ENCODE data around the gene B4GAT1. TPM values are rescaled to one million over a fixed set of nuclear protein-coding genes. Genes with fewer than 3 reads are reported as not detected.
A peak's percentile ranks its signal among the peaks of the same experiment; 100 is the strongest.

The B4GAT1 gene
- total RNA-seq, 1 experiment from 2014 or later: 6.7 TPM

GRCh38 chr11:66365166-66365565 lies 17.7 kb upstream of the B4GAT1 start:
- intact Hi-C loops (cut with micrococcal nuclease): no loop called here
- Mint-ChIP-seq H3K27me3 (ENCODE audit: insufficient read depth, unreplicated experiment) (no peaks in the 10 kb centered on the region), H3K9me3 (ENCODE audit: unreplicated experiment) (no peaks in the 10 kb centered on the region), H3K4me1 (ENCODE audit: insufficient read depth, unreplicated experiment) (peaks cover 6% of the 10 kb centered on the region), H3K4me3 (ENCODE audit: unreplicated experiment) (no peak overlapping the region), H3K27ac (ENCODE audit: low read depth, unreplicated experiment) (no peak overlapping the region), H3K36me3 (ENCODE audit: insufficient read depth, unreplicated experiment) (peaks cover 14% of the 10 kb centered on the region)
- ChIA-PET POLR2A (interaction anchor here (0.7 to 2.0 kb wide), 7 partner anchors 14 to 53 kb away, joined by 3 to 6 read pairs (median 4); partner anchors contain the start of genes B4GAT1 and RIN1), CTCF (interaction anchor here (0.6 to 1.0 kb wide), 4 partner anchors 21 to 377 kb away, joined by 3 read pairs; partner anchors contain the start of gene PELI3)
- BruUV-seq (replicated peaks): no TSS peak
- TF ChIP-seq CTCF (IDR thresholded peaks at IDR 0.05; ENCODE audit: unreplicated experiment): no peak
- no peak for DNase-seq (ENCODE audit: unreplicated experiment)

- no peaks in the 10 kb centered on the region for H3K4me1 Mint-ChIP-seq (ENCODE audit: insufficient read depth, unreplicated experiment)
- POLR2A ChIA-PET: interaction anchor here (1.4 to 2.5 kb wide), 3 partner anchors 8 to 25 kb away, joined by 4 to 11 read pairs (median 6); partner anchors contain the start of gene BRMS1
- DNase-seq (ENCODE audit: unreplicated experiment): peak; percentile 47
- H3K36me3 Mint-ChIP-seq (ENCODE audit: insufficient read depth, unreplicated experiment): peaks cover 14% of the 10 kb centered on the region
- H3K27me3 Mint-ChIP-seq (ENCODE audit: insufficient read depth, unreplicated experiment): no peaks in the 10 kb centered on the region
- no peak overlapping the region for H3K4me3 Mint-ChIP-seq (ENCODE audit: unreplicated experiment)
- peak; percentile 72 for TF ChIP-seq CTCF (IDR thresholded peaks at IDR 0.05; ENCODE audit: unreplicated experiment)
- intact Hi-C loops (cut with micrococcal nuclease): no loop called here
- no TSS peak for BruUV-seq (replicated peaks)
- H3K27ac Mint-ChIP-seq (ENCODE audit: low read depth, unreplicated experiment): no peak overlapping the region
- no peaks in the 10 kb centered on the region for H3K9me3 Mint-ChIP-seq (ENCODE audit: unreplicated experiment)
- CTCF ChIA-PET: interaction anchor here (0.6 to 1.5 kb wide), 11 partner anchors 8 to 515 kb away, joined by 3 to 5 read pairs (median 3); partner anchors contain the start of genes BRMS1 and SLC29A2
These were observed 16.5 kb upstream of the B4GAT1 start for GRCh38 chr11:66363805-66364535.

- Mint-ChIP-seq H3K36me3 (ENCODE audit: insufficient read depth, unreplicated experiment) (peaks cover 18% of the 10 kb centered on the region), H3K4me1 (ENCODE audit: insufficient read depth, unreplicated experiment) (no peaks in the 10 kb centered on the region), H3K4me3 (ENCODE audit: unreplicated experiment) (no peak overlapping the region), H3K9me3 (ENCODE audit: unreplicated experiment) (no peaks in the 10 kb centered on the region), H3K27me3 (ENCODE audit: insufficient read depth, unreplicated experiment) (no peaks in the 10 kb centered on the region), H3K27ac (ENCODE audit: low read depth, unreplicated experiment) (no peak overlapping the region)
- intact Hi-C loops (cut with micrococcal nuclease): no loop called here
- DNase-seq (ENCODE audit: unreplicated experiment): no peak
- CTCF ChIA-PET: interaction anchor here (0.6 to 1.5 kb wide), 10 partner anchors 9 to 516 kb away, joined by 3 to 5 read pairs (median 3); partner anchors contain the start of genes BRMS1 and SLC29A2
- BruUV-seq (replicated peaks): no TSS peak
- POLR2A ChIA-PET: interaction anchor here (1.4 to 2.5 kb wide), 2 partner anchors 9 to 19 kb away, joined by 6 to 11 read pairs; partner anchors contain the start of gene BRMS1
- TF ChIP-seq CTCF (IDR thresholded peaks at IDR 0.05; ENCODE audit: unreplicated experiment): no peak
These were observed 15.8 kb upstream of the B4GAT1 start for GRCh38 chr11:66363187-66363601.

GRCh38 chr11:66362481-66363147 lies 15.2 kb upstream of the B4GAT1 start:
- Mint-ChIP-seq H3K9me3 (ENCODE audit: unreplicated experiment) (no peaks in the 10 kb centered on the region), H3K4me1 (ENCODE audit: insufficient read depth, unreplicated experiment) (no peaks in the 10 kb centered on the region), H3K36me3 (ENCODE audit: insufficient read depth, unreplicated experiment) (peaks cover 23% of the 10 kb centered on the region), H3K27ac (ENCODE audit: low read depth, unreplicated experiment) (no peak overlapping the region), H3K4me3 (ENCODE audit: unreplicated experiment) (no peak overlapping the region), H3K27me3 (ENCODE audit: insufficient read depth, unreplicated experiment) (no peaks in the 10 kb centered on the region)
- BruUV-seq (replicated peaks): no TSS peak
- intact Hi-C loops (cut with micrococcal nuclease): no loop called here
- ChIA-PET CTCF (interaction anchor here (0.6 to 1.5 kb wide), 6 partner anchors 12 to 316 kb away, joined by 3 to 5 read pairs (median 4); partner anchors contain the start of gene BRMS1), POLR2A (interaction anchor here (1.4 to 2.5 kb wide), 2 partner anchors 10 to 18 kb away, joined by 6 to 11 read pairs; partner anchors contain the start of gene BRMS1)
- TF ChIP-seq CTCF (IDR thresholded peaks at IDR 0.05; ENCODE audit: unreplicated experiment): no peak
- DNase-seq (ENCODE audit: unreplicated experiment): no peak

Data from MCF 10A (cell line).